ENCODE results near the gene SRPK2.

SRPK2 gene

GRCh38 chr7:105164751-105165150 is 224.0 kb downstream of the SRPK2 start:
- peaks cover 6% of the 10 kb centered on the region for H3K4me1 Mint-ChIP-seq
- no peak overlapping the region for H3K27ac Mint-ChIP-seq
- H3K9me3 Mint-ChIP-seq, result no peaks in the 10 kb centered on the region
- ATAC-seq, result no peak
- H3K4me3 Mint-ChIP-seq, result no peak overlapping the region
- H3K36me3 Mint-ChIP-seq, result peaks cover 43% of the 10 kb centered on the region
- H3K27me3 Mint-ChIP-seq, result no peaks in the 10 kb centered on the region

GRCh38 chr7:105163718-105164117 is 225.0 kb downstream of the SRPK2 start:
- no peak overlapping the region for H3K27ac Mint-ChIP-seq
- H3K27me3 Mint-ChIP-seq, result no peaks in the 10 kb centered on the region
- no peak overlapping the region for H3K4me3 Mint-ChIP-seq
- peaks cover 38% of the 10 kb centered on the region for H3K36me3 Mint-ChIP-seq
- ATAC-seq, result no peak
- peaks cover 6% of the 10 kb centered on the region for H3K4me1 Mint-ChIP-seq
- H3K9me3 Mint-ChIP-seq, result no peaks in the 10 kb centered on the region

- Mint-ChIP-seq H3K27ac (no peak overlapping the region), H3K27me3 (no peaks in the 10 kb centered on the region), H3K4me1 (peaks cover 6% of the 10 kb centered on the region), H3K36me3 (peaks cover 43% of the 10 kb centered on the region), H3K4me3 (no peak overlapping the region), H3K9me3 (no peaks in the 10 kb centered on the region)
- ATAC-seq, result no peak
Observed at GRCh38 chr7:105161366-105161765, 227.4 kb downstream of the SRPK2 start.

GRCh38 chr7:105157278-105157677 is 231.4 kb downstream of the SRPK2 start:
- H3K4me1 Mint-ChIP-seq, result peaks cover 6% of the 10 kb centered on the region
- H3K9me3 Mint-ChIP-seq, result no peaks in the 10 kb centered on the region
- peak overlapping the region; percentile 10 for H3K27ac Mint-ChIP-seq
- no peak for ATAC-seq
- peaks cover 21% of the 10 kb centered on the region for H3K36me3 Mint-ChIP-seq
- H3K27me3 Mint-ChIP-seq, result no peaks in the 10 kb centered on the region
- no peak overlapping the region for H3K4me3 Mint-ChIP-seq

- H3K27me3 Mint-ChIP-seq, result no peaks in the 10 kb centered on the region
- H3K27ac Mint-ChIP-seq, result peak overlapping the region; percentile 10
- peaks cover 21% of the 10 kb centered on the region for H3K36me3 Mint-ChIP-seq
Observed at GRCh38 chr7:105156731-105157130, 232.0 kb downstream of the SRPK2 start.

GRCh38 chr7:105154084-105154483 is 234.6 kb downstream of the SRPK2 start:
- peaks cover 6% of the 10 kb centered on the region for H3K4me1 Mint-ChIP-seq
- H3K27ac Mint-ChIP-seq, result peak overlapping the region; percentile 38
- H3K9me3 Mint-ChIP-seq, result no peaks in the 10 kb centered on the region
- H3K36me3 Mint-ChIP-seq, result peaks cover 28% of the 10 kb centered on the region
- no peak for ATAC-seq
- H3K4me3 Mint-ChIP-seq, result no peak overlapping the region
- H3K27me3 Mint-ChIP-seq, result no peaks in the 10 kb centered on the region

More at GRCh38 chr7:105156731-105157130, 232.0 kb downstream of the SRPK2 start:
- H3K4me1 Mint-ChIP-seq, result peaks cover 6% of the 10 kb centered on the region
- no peak for ATAC-seq
- H3K4me3 Mint-ChIP-seq, result no peak overlapping the region
- no peaks in the 10 kb centered on the region for H3K9me3 Mint-ChIP-seq

- ATAC-seq, result no peak
- Mint-ChIP-seq H3K4me3 (no peak overlapping the region), H3K27me3 (no peaks in the 10 kb centered on the region), H3K4me1 (peaks cover 6% of the 10 kb centered on the region), H3K9me3 (no peaks in the 10 kb centered on the region), H3K27ac (peak overlapping the region; percentile 38), H3K36me3 (peaks cover 28% of the 10 kb centered on the region)
Observed at GRCh38 chr7:105153531-105153930, 235.2 kb downstream of the SRPK2 start.

GRCh38 chr7:105151152-105151551 is 237.6 kb downstream of the SRPK2 start:
- peaks cover 23% of the 10 kb centered on the region for H3K36me3 Mint-ChIP-seq
- H3K27me3 Mint-ChIP-seq, result no peaks in the 10 kb centered on the region
- no peak overlapping the region for H3K27ac Mint-ChIP-seq
- no peak overlapping the region for H3K4me3 Mint-ChIP-seq
- H3K4me1 Mint-ChIP-seq, result peaks cover 6% of the 10 kb centered on the region
- H3K9me3 Mint-ChIP-seq, result no peaks in the 10 kb centered on the region
- no peak for ATAC-seq

GRCh38 chr7:105149827-105150226 is 238.9 kb downstream of the SRPK2 start:
- Mint-ChIP-seq H3K27me3 (no peaks in the 10 kb centered on the region), H3K4me3 (no peak overlapping the region), H3K9me3 (no peaks in the 10 kb centered on the region), H3K36me3 (peaks cover 21% of the 10 kb centered on the region), H3K4me1 (peaks cover 6% of the 10 kb centered on the region), H3K27ac (no peak overlapping the region)
- no peak for ATAC-seq

GRCh38 chr7:105141068-105141467 is 247.7 kb downstream of the SRPK2 start:
- ATAC-seq, result no peak
- H3K4me3 Mint-ChIP-seq, result no peak overlapping the region
- no peaks in the 10 kb centered on the region for H3K27me3 Mint-ChIP-seq
- H3K27ac Mint-ChIP-seq, result no peak overlapping the region
- H3K36me3 Mint-ChIP-seq, result peaks cover 65% of the 10 kb centered on the region
- H3K4me1 Mint-ChIP-seq, result peaks cover 16% of the 10 kb centered on the region
- H3K9me3 Mint-ChIP-seq, result no peaks in the 10 kb centered on the region

GRCh38 chr7:105139381-105139780 is 249.3 kb downstream of the SRPK2 start:
- H3K4me3 Mint-ChIP-seq, result no peak overlapping the region
- no peaks in the 10 kb centered on the region for H3K9me3 Mint-ChIP-seq
- peaks cover 16% of the 10 kb centered on the region for H3K4me1 Mint-ChIP-seq
- no peak overlapping the region for H3K27ac Mint-ChIP-seq
- no peaks in the 10 kb centered on the region for H3K27me3 Mint-ChIP-seq
- H3K36me3 Mint-ChIP-seq, result peaks cover 65% of the 10 kb centered on the region
- ATAC-seq, result no peak

- H3K27me3 Mint-ChIP-seq, result no peaks in the 10 kb centered on the region
- ATAC-seq, result no peak
- H3K4me1 Mint-ChIP-seq, result peaks cover 16% of the 10 kb centered on the region
- no peaks in the 10 kb centered on the region for H3K9me3 Mint-ChIP-seq
- no peak overlapping the region for H3K27ac Mint-ChIP-seq
- H3K4me3 Mint-ChIP-seq, result no peak overlapping the region
- peaks cover 62% of the 10 kb centered on the region for H3K36me3 Mint-ChIP-seq
Observed at GRCh38 chr7:105137898-105138297, 250.8 kb downstream of the SRPK2 start.

- Mint-ChIP-seq H3K36me3 (peaks cover 61% of the 10 kb centered on the region), H3K4me1 (peaks cover 16% of the 10 kb centered on the region), H3K27ac (peak overlapping the region; percentile 21), H3K9me3 (no peaks in the 10 kb centered on the region), H3K27me3 (no peaks in the 10 kb centered on the region), H3K4me3 (no peak overlapping the region)
- ATAC-seq, result no peak
Observed at GRCh38 chr7:105136221-105136620, 252.5 kb downstream of the SRPK2 start.

- Mint-ChIP-seq H3K9me3 (no peaks in the 10 kb centered on the region), H3K27ac (peak overlapping the region; percentile 48), H3K36me3 (peaks cover 68% of the 10 kb centered on the region), H3K27me3 (no peaks in the 10 kb centered on the region), H3K4me3 (no peak overlapping the region), H3K4me1 (peaks cover 16% of the 10 kb centered on the region)
- ATAC-seq, result no peak
Observed at GRCh38 chr7:105133986-105134655, 254.6 kb downstream of the SRPK2 start.

GRCh38 chr7:105133358-105133757 is 255.4 kb downstream of the SRPK2 start:
- no peak for ATAC-seq
- Mint-ChIP-seq H3K27me3 (no peaks in the 10 kb centered on the region), H3K4me3 (no peak overlapping the region), H3K9me3 (no peaks in the 10 kb centered on the region), H3K27ac (no peak overlapping the region), H3K4me1 (peaks cover 13% of the 10 kb centered on the region), H3K36me3 (peaks cover 63% of the 10 kb centered on the region)

GRCh38 chr7:105132835-105133234 is 255.9 kb downstream of the SRPK2 start:
- H3K4me3 Mint-ChIP-seq, result no peak overlapping the region
- no peaks in the 10 kb centered on the region for H3K27me3 Mint-ChIP-seq
- H3K4me1 Mint-ChIP-seq, result peaks cover 9% of the 10 kb centered on the region
- peaks cover 58% of the 10 kb centered on the region for H3K36me3 Mint-ChIP-seq
- no peaks in the 10 kb centered on the region for H3K9me3 Mint-ChIP-seq
- no peak overlapping the region for H3K27ac Mint-ChIP-seq
- no peak for ATAC-seq

Data from stimulated activated memory B cell treated with anti-CD40 and anti-IgM and Interleukin-4, amounts not matched to agents 10 μg/mL and 1 μg/mL and 100 μg/mL, for 72 hours (primary cell).